Fibroblast of the conjunctiva (primary cell): ENCODE data around the gene PTPRD.

ENCODE experiments used
- DNase-seq: peaks from one replicate; pipeline ENCODE4 v3.0.0-alpha.2; 2010; ENCODE audit warnings: low read depth

The PTPRD gene

DNA sequence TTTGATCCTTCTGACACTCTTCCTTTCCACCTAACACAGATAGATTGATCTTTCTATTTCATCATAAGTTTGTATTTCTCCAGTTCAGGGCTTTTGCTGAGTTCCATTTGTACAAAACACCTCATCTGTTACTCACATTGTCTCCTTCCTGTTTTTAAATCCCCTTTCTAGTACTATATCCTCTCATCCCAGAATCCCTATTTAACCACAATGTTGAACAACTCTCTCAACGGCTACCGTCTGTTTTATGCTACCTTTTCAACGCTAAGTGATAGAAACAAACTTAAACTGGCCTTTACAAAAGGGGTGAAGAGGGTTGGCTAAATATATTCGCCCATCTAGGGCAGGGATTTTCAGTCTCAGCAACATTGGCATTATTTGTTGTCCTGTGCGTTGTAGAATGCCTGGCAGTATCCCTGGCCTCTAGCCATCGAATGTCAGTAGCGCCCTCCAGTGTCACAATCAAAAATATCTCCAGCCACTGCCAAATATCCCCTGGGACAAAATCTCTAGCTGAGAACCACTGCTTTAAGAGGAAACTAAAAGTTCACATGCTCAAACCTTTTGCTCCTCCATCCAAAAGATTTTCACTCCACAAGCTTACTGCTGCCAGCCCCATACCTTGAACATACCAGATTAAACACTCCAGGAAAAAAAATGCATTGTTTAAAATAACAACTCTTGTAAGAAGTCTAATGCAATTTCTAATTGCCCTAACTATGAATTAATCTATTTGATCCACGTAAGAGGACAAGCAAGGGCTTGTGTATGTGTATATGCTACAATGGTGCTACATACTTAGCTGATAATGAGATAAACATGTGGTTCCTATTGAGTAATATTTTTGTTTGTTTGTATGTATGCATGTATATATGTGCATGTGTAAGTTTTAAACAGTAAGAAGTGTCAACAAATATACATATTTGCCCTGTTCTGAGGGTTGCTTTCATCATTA is 344.0 kb downstream of the PTPRD start:
- DNase-seq = no peak

DNA sequence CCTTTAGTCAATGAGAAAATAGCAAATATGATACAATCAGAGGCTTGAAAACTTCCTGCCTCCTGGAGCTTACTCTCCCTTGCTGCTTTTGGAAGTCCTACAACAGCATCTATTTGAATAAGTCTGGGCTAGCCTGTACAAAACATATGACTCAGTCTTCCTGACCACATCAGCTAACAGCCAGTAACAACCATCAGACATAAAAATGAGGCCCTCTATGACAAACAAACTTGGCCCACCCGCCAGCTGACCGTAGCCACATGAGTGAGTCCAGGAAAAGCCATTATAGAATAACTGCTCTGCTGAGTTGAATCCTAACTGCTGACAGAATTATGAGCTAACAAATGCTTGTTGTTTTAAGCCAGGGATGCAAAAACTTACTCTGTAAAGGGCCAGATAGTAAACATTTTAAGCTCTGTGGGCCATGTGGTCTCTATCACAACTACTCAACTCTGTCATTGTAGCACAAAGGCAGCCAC is 347.6 kb downstream of the PTPRD start:
- no peak for DNase-seq

DNA sequence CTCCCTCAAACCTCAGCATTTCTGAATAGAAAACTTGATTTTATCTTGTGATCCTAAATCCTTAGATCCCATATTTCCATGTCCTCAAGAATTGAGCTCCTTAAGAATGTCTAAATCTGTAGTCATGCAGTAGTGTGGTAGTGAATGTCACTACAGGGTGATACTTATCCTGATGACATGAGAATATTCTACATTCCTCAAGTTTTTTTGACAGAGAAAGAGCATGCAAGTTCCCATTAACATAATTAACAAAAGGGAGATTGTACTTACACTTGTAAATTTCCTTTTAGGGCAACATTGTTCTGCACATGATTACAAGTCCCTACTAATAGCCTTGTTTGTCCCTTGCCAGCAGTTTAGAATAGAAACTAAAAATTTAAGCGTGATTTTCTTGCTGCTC is 352.3 kb downstream of the PTPRD start:
- DNase-seq = no peak

DNA sequence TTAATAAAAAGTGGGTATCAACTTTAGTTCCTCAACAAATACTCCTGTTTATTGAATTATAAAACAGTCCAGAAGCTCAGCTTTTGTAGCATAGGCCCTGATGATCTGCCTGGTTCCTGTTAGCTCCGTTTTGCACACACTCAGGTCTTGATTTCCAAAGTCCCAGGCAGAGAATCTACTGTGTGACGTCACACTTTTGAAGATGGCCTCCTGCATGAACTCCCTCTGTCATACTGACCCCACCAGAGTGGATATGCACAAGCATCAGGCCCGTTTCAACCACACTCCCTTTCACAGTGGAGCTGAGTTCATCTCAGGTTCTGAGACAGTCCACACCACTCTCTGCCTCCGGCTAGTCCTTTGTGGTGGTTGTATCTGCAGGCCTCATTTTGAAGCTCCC is 353.1 kb downstream of the PTPRD start:
- DNase-seq = no peak

DNA sequence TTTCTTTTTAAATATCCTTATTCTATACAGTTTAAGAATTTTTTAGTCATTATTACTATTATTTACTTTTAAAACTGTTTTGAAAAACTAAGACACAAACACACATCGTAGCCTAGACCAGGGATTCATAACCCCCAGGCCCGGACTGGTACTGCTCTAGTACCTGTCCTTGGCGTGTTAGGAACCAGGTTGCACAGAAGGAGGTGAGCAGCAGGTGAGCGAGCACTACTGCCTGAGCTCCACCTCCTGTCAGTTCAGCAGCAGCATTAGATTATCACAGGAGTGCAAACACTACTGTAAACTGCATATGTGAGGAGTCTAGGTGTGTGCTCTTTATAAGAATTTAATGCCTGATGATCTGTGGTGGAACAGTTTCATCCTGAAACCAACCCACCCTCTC is 357.0 kb downstream of the PTPRD start:
- DNase-seq = no peak

DNA sequence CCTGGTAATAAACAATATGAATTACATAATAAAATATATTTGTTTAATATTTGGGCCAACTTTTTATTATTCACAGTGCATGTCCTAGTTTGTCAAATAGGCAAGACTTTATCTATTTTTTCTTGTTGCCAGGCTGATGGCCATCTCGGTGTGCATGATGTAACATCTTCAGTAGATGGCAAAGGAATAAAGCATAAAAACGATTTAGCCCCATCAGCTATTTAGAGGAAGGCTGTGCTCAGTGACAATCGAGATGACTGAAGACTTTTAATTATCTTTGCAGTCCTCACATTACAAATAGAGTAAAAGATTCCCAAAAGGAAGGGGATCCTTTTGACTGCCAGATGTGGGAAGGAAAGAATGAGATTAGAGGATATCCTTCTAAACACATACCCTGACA is 358.5 kb downstream of the PTPRD start:
- no peak for DNase-seq

DNA sequence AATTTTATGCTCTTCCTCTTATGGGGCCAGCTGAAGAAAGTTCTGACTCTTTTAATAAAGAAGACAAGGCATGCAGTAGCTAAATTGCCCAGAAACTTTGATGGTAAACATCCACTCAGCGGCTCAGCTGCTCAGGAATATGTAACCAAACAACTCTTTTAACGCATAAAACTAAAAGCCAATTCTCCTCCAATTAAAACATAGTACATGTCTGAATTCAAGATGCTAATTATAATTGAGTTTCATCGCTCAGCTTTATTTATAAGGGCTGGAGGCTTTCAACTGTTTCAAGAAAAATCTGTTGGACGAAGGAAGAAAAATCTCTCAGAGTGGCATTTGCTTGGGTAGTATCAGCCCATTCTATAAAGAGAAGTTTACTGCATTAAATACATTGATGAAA is 359.5 kb downstream of the PTPRD start:
- DNase-seq = no peak

DNA sequence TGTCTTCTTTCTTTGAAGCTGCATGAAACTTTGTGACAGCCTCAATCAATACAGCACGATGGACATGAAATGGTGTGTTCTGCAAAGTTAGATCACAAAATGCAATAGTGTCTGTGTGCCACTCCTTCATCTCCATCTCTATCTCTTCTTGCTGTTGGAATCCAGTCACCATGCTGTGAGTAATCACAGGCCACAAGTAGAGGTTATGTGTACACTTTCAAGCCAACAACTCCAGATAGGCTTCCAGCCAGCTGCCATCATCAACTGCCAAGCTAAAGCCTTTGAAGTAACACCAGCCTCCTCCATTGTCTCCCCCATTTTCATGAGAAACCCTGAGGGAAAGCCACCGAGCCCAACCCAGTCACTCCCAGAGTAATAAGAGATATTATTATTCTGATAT is 360.6 kb downstream of the PTPRD start:
- no peak for DNase-seq

DNA sequence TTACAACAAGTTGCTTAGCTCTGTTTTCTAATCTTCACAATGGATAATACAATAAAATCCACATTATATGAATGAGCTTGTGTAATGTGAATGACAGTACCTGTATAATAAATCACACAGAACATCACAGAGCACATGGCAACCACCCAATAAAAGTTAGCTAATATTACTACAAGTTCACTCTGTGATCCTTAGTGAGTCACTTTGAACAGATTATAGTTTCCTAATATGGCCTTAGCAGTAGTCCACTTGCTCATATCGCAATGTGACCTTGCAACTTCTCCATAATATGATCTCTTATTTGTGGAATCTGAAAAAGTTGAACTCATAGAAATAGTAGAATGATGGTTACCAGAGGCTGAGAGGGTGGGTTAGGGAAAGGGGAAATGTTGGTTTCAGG is 361.3 kb downstream of the PTPRD start:
- DNase-seq = no peak

DNA sequence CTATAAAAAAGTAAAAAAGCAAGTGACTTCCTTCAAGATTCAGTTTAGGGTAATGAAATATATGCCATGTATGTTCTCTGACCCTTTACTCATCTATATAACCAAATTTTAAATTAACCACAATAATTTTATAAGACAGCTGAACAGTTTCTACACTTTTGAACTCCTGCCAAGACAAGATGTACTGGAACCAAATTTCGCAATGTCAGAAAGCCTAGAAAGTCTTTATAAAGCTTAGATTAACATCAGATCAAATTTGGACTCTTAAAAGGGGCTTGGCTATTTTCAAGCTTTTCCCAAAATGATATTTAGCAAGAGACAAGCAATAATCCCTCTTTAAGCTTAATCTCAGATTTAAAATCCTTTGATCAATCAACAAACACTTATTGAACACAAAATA is 362.6 kb downstream of the PTPRD start:
- no peak for DNase-seq

DNA sequence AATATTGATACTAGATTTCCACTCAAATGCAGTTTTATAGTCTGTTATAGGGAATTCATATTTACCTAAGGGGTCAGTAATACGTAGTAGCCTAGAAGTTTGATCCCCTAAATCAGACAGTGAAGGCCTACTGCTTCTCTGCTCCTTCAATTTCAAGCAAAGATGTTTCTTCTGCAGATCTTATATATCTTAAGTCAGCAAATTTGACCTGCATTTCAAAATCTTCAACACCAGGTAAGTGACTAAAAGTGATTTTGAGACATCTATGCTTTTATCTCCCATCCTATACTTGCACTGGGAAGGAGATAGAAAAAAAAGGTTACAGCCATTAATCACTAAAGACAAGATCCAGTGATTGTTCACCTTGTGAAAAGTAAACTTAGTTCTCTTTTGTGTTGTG is 363.9 kb downstream of the PTPRD start:
- no peak for DNase-seq

DNA sequence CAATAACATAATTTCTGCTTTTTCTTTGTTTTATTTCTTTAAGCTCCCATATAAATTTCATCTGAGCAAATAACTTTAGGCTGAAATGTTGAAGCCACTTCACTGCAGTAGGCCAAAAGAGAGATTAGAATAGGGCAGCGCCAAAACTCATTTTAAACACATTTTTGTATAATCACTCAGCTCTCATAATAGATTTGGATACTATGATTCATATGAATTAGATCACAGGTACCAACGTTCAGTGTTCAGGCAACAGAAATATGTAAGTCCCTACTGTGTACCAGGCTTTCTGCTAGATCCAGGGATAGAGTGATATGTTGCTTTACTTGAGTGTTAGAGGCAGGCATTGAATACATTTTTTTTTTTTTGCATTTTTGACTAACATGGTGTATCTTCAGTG is 370.5 kb downstream of the PTPRD start:
- DNase-seq = no peak

DNA sequence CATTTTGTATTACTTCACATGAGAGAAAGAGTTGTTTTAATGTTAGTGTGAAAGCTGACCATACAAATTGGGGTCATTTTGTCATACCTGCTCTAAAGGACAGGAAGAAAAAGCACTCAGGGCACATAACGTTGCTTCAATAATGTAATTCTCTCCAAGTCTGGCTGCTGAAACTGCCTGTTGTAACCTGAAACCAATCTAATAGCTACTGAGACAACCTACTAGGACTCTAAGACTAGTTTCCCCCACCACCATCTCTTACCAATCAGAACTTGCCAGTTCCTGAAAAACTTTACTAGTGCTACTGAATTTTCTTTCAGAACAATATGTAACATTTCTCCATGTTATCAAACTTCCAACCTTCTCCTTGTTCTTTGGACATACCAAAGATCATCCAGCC is 374.7 kb downstream of the PTPRD start:
- no peak for DNase-seq

DNA sequence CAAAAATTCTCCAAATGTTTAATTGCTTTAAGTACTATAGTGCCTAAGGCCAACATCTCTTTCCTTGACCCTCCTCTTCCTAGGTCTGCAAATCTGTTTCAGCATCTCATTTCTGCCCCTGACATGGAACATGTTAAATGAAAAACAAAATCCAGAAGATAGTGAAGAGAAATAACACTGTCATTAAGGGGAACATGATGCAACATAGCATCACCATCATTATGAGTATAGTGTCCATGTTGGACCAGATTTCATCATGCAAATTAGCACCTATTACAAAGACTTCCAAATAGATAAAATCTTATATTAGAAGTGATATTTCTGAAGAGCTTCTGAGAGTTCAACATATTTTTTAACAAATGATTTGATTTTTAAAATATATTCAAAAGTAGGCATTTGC is 375.2 kb downstream of the PTPRD start:
- no peak for DNase-seq

DNA sequence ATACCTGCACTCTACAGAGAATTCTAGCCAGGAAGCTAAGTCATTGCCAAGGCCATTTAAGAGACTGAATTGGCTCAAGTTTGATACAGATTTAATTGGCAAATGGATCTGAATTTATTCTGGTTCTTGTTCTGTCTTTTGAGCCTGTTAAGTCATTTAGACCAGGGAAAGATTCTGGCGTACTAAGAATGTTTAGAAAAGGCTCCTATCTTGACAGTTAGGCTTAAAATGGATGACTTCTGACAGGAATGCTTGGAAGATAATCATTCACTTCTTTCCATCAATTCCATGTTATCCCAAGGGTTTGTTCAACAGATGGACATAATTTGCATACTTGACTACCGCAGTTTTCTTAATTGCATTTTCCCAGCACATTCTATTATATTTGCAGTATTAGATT is 376.6 kb downstream of the PTPRD start:
- DNase-seq = no peak

DNA sequence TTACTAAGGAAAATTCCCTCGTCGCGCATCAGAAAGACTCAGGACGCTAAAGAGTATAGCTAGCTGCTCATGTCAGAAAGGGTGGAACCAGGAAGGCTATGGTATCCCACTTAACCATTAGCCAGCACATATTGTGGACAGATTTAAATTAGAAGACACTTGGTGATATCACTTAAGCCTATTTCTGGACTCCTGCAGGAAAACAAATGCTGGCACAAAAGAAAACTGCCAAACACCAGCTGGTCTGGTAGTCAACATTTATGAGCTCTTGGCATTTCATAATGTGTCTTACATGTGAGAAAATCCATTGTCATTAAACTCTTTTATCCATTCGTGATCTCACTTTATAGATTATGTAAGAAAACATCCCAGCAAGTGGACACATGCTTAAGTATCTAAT is 377.4 kb downstream of the PTPRD start:
- DNase-seq = no peak

DNA sequence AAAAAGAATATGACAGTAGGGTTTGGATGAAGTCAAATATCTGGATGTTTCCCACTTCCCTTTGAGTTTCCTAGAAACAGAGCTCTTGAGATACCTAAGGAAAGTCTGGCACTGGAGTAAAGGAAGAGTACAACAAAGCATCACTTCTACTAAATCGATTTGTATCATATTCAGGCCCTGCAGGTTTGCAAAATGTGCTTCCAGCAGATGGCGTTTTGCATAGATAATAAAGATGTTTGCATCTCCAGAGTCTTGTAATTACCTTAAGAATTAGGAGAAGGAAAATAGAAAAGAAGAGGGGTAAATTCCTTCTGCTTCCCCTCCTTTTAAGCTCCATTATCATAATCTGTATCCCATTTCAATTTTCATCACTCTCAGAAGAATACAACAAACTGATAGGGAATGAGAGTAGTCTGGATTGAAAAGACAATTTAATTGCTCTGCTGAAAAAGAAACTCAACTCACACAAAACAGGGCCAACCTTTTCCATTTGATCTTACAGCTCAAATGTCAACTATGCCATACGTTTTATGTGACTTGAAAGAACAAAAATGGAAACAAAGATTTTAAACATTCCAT is 380.4 kb downstream of the PTPRD start:
- DNase-seq = no peak

DNA sequence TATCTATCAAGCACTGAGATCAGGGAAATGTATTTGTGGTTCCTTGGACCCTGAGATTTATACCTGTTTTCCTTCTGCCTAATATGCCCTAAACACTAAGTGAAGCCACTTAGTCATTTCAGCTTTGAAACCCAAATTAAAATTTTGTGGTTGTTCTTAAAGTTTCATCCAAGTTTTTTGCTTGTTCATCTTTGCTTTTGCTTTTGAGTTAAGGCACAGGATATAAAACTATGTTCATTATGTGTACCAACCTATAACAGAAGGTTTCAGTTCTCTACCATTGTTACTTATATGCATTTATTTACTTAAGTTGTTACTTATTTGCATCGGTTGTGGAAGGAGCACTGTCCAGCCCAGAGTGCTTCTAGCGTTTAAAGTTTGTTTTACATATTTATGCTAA is 382.3 kb downstream of the PTPRD start:
- DNase-seq = no peak

DNA sequence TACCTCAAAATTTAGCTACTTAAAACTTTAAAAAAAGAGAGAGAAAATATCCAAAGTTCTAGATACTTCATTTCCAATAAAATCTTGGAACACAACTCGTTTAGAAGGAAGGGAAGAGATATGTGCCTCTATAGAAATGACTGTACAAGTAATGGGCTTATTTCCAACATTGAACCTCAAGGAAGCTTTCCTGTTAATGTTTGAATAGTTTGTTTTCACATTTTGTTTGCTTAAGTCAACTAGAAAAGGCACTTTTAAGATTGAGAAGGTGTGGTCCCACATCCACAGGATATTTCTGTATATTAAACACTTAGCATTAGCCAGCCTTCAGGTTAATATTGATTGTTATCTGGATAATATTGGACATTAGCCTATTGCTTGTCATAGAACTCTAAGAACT is 384.7 kb downstream of the PTPRD start:
- no peak for DNase-seq

DNA sequence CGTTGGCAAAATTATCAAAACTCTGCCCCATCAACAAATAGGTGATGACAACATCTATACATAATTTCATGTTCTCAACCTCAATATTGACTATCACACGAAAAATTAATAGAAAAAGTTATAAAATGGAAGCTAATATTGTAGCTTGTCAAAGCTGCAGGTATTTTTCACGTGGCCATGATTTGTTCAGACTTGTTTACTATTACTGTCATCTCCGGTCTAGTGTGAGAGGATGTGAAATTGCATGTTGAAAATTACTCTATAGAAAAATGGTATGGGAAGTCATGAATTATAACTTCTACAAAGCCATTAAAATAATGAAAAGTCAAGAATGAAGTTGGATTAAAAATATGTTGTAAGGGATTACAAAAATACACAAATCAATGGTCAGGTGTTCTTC is 385.8 kb downstream of the PTPRD start:
- no peak for DNase-seq

DNA sequence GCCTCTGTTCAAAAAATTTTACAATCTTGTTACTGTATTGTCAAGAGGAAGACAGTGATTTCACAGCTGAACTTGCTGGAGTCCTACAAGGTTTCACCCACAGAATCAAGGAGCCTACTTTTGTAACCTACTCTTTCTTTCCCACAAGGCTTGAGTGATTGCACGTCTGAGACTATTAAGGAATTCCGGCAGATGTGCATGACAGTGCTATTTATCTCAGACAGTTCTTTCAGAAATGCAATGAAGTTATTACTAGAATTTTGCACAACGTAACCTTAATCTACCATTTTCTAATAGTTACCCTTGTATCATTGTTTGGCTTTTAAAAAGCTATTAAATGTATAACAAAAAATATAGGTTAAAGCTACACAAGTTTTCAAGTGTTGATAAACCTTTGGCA is 400.1 kb downstream of the PTPRD start:
- no peak for DNase-seq

DNA sequence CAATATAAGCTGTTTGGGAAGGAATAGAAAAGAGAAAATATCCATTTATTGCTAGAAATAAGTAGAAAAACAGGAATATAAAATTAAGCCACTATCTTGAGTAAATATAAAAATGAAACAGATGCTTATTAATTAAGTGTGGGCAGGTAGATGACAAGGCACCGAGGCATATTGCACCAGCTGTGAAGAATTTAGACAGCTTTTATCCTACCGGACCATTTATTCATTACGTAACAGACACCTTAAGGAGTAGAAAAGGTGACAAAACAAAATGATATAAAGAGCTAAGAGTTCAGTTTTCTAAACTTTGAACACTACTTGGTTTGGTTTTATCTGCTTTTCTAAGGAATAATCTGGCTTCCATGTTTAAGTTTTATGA is 404.1 kb downstream of the PTPRD start:
- no peak for DNase-seq

DNA sequence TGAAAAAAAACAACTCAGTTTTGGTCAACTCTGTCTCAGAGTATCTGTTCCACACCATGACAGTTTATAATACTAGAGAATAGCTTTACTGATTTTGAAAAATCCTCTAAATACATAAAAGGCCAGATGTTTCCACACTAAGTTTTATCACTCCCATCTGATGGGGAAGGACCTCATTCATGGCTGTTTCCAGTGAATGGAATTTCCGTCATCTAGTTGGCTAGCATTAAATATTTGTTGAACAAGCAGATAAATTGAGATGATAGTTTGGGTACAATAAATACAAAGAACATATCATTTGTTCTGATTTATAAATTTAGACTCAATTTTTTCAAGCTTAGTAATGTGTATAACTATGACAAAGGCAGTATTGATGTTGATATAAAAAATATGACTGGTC is 408.5 kb downstream of the PTPRD start:
- no peak for DNase-seq

DNA sequence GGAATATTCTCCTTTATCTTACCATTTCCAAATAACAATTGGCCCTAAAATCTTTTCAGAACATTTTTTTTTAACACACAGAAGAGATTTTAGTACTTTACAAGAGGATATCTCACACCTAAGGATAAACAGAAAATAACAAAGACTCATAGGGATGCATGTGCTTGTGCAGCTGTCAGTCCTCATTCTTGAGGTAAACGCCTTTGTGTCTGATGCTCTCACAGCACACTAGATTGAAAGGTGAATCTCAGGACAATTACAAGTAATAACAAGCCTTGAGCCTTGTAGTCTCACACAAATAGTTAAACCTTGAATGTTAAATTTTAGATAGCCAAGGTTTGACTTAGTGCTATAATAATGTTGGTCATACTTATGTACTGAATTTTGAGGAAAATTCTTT is 439.2 kb downstream of the PTPRD start:
- DNase-seq = no peak
